SU-DHL-6 (cell line): ENCODE measurements around the gene CDK14.

Experiments used
- H2AFZ ChIP-seq: fragments of 200-600 bp; sonication (generic); 2 replicates; pipeline ENCODE4 v1.6.1; 2014; ENCODE audit warnings: low read depth, mild to moderate bottlenecking, moderate library complexity, mixed read lengths, antibody characterized with exemption, low read length; ENCODE audit not compliant: severe bottlenecking
- H3F3A ChIP-seq: fragments of 200-600 bp; shearing (Covaris generic); 2 replicates; pipeline ENCODE4 v1.6.0; 2016; ENCODE audit warnings: antibody characterized with exemption, mild to moderate bottlenecking; ENCODE audit not compliant: insufficient read depth
- H3K27ac ChIP-seq: fragments of 200-600 bp; sonication (generic); 2 replicates; pipeline ENCODE4 v1.5.1; 2016; ENCODE audit warnings: low read depth, mild to moderate bottlenecking, low read length, moderate library complexity, mixed read lengths
- H3K27me3 ChIP-seq: fragments of 200-600 bp; sonication (generic), shearing (Covaris generic); 2 replicates; pipeline ENCODE4 v1.6.0; 2014; ENCODE audit warnings: mild to moderate bottlenecking, low read length
- H3K36me3 ChIP-seq: fragments of 200-600 bp; sonication (generic); 2 replicates; pipeline ENCODE4 v1.6.1; 2014; ENCODE audit warnings: mild to moderate bottlenecking, low read length, mixed read lengths
- H3K4me2 ChIP-seq: fragments of 300-600, 200-600 bp; shearing (Covaris generic), sonication (generic); 2 replicates; pipeline ENCODE4 v1.6.0; 2014; ENCODE audit warnings: low read length, low read depth, mild to moderate bottlenecking; ENCODE audit not compliant: poor library complexity, severe bottlenecking
- H3K4me3 ChIP-seq: fragments of 200-600 bp; sonication (generic); 2 replicates; pipeline ENCODE4 v1.5.1; 2014; ENCODE audit warnings: antibody characterized with exemption, low read length, mild to moderate bottlenecking, mixed read lengths; ENCODE audit not compliant: insufficient read depth, poor library complexity, severe bottlenecking
- H3K79me2 ChIP-seq: fragments of 200-600 bp; sonication (generic); 2 replicates; pipeline ENCODE4 v1.6.1; 2014; ENCODE audit warnings: mild to moderate bottlenecking, low read length, moderate library complexity; ENCODE audit not compliant: insufficient read depth
- H3K9ac ChIP-seq: fragments of 200-600 bp; sonication (generic); 2 replicates; pipeline ENCODE4 v1.7.0; 2014; ENCODE audit warnings: mild to moderate bottlenecking, low read length
- H3K9me2 ChIP-seq: fragments of 200-600 bp; sonication (generic); replicated peaks from 2 replicates; pipeline ENCODE4 v1.6.1; 2014; ENCODE audit warnings: low read length; ENCODE audit not compliant: insufficient read depth
- H3K9me3 ChIP-seq: fragments of 200-600 bp; sonication (generic); 2 replicates; pipeline ENCODE4 v1.6.1; 2014; ENCODE audit warnings: low read length, mixed read lengths; ENCODE audit not compliant: insufficient read depth
- H4K20me1 ChIP-seq: fragments of 200-600 bp; sonication (generic); 2 replicates; pipeline ENCODE4 v1.6.1; 2014; ENCODE audit warnings: low read depth, mild to moderate bottlenecking, antibody characterized with exemption, low read length, moderate library complexity, mixed read lengths
- CTCF ChIP-seq: fragments of 200-600 bp; sonication (generic); IDR thresholded peaks from one replicate; pipeline ENCODE4 v1.5.1; 2017; ENCODE audit warnings: antibody characterized with exemption, mild to moderate bottlenecking, low read length, moderate library complexity; ENCODE audit not compliant: insufficient read depth, poor library complexity, severe bottlenecking
- EZH2phosphoT487 ChIP-seq: fragments of 200-600 bp; sonication (generic), shearing (Covaris generic); conservative IDR thresholded peaks from 2 replicates; pipeline ENCODE4 v1.6.1; 2018; ENCODE audit warnings: mild to moderate bottlenecking, antibody characterized with exemption, low read length, moderate library complexity, mixed read lengths

Gene CDK14

GRCh38 chr7:90675982-90676381 is 79.9 kb downstream of the CDK14 start:
- Histone ChIP-seq H4K20me1 (no peaks in the 10 kb centered on the region), H3K9me2 (no peaks in the 10 kb centered on the region), H3K9ac (no peak overlapping the region), H3K36me3 (no peaks in the 10 kb centered on the region), H3F3A (no peaks in the 10 kb centered on the region), H3K9me3 (no peaks in the 10 kb centered on the region), H3K27me3 (no peaks in the 10 kb centered on the region), H3K4me2 (no peak overlapping the region), H3K27ac (no peak overlapping the region), H3K4me3 (no peak overlapping the region), H2AFZ (no peak overlapping the region), H3K79me2 (no peaks in the 10 kb centered on the region)
- no peak for TF ChIP-seq EZH2phosphoT487
- no peak for TF ChIP-seq CTCF

- Histone ChIP-seq H4K20me1 (0 out of 2 replicates have a peak, but pooled peaks cover 5% of the 10 kb centered on the region), H3K79me2 (no peaks in the 10 kb centered on the region), H3K27ac (no peak overlapping the region), H3F3A (0 out of 2 replicates have a peak, but pooled peaks cover 5% of the 10 kb centered on the region), H3K27me3 (no peaks in the 10 kb centered on the region), H3K9me2 (no peaks in the 10 kb centered on the region), H3K9ac (no peak overlapping the region), H2AFZ (no peak overlapping the region), H3K4me2 (no peak overlapping the region), H3K36me3 (no peaks in the 10 kb centered on the region), H3K9me3 (no peaks in the 10 kb centered on the region), H3K4me3 (no peak overlapping the region)
- TF ChIP-seq CTCF (no peak), EZH2phosphoT487 (no peak)
Measured at GRCh38 chr7:90677486-90678404, 81.6 kb downstream of the CDK14 start.

GRCh38 chr7:90678986-90679385 is 82.9 kb downstream of the CDK14 start:
- Histone ChIP-seq H3K4me3 (no peak overlapping the region), H3K79me2 (no peaks in the 10 kb centered on the region), H3K9ac (no peak overlapping the region), H4K20me1 (0 out of 2 replicates have a peak, but pooled peaks cover 5% of the 10 kb centered on the region), H3K36me3 (no peaks in the 10 kb centered on the region), H3K9me3 (no peaks in the 10 kb centered on the region), H3F3A (0 out of 2 replicates have a peak, but pooled peaks cover 5% of the 10 kb centered on the region), H3K9me2 (no peaks in the 10 kb centered on the region), H3K4me2 (no peak overlapping the region), H2AFZ (no peak overlapping the region), H3K27ac (no peak overlapping the region), H3K27me3 (no peaks in the 10 kb centered on the region)
- TF ChIP-seq EZH2phosphoT487 = no peak
- TF ChIP-seq CTCF = no peak
